NCI-H524 treated with DMSO at 0.1 percent for 48 hours (cell line): ENCODE measurements around the gene IPO13.

Experiments
- DNase-seq: peaks from one replicate; lab custom pipeline; 2025; lab: John Stamatoyannopoulos, UW

IPO13 gene

GRCh38 chr1:43946236-43947060 is at the start of gene IPO13:
IPO13 (plus strand) TSS chr1:43946950; CDS start chr1:43947601, 651 bp downstream.
- DNase-seq, result peak; percentile 61

GRCh38 chr1:43898981-43899380 is 47.8 kb upstream of the IPO13 start:
- no peak for DNase-seq

- no peak for DNase-seq
These were observed 46.4 kb upstream of the IPO13 start for GRCh38 chr1:43900386-43900785.

GRCh38 chr1:43901196-43901961 is 45.4 kb upstream of the IPO13 start:
- DNase-seq, result no peak

GRCh38 chr1:43902058-43902831 is 44.5 kb upstream of the IPO13 start:
- no peak for DNase-seq

GRCh38 chr1:43904660-43905551 is 41.8 kb upstream of the IPO13 start:
- no peak for DNase-seq

GRCh38 chr1:43908226-43908625 is 38.5 kb upstream of the IPO13 start:
- no peak for DNase-seq

GRCh38 chr1:43908858-43909257 is 37.9 kb upstream of the IPO13 start:
- DNase-seq, result no peak

GRCh38 chr1:43910343-43910742 is 36.4 kb upstream of the IPO13 start:
- DNase-seq, result no peak

GRCh38 chr1:43912607-43913006 is 34.1 kb upstream of the IPO13 start:
- no peak for DNase-seq

- no peak for DNase-seq
These were observed 33.7 kb upstream of the IPO13 start for GRCh38 chr1:43913051-43913501.

GRCh38 chr1:43913666-43914360 is 32.9 kb upstream of the IPO13 start:
- no peak for DNase-seq

- DNase-seq, result no peak
These were observed 31.9 kb upstream of the IPO13 start for GRCh38 chr1:43914576-43915525.

GRCh38 chr1:43919906-43920305 is 26.8 kb upstream of the IPO13 start:
- no peak for DNase-seq

GRCh38 chr1:43921022-43921421 is 25.7 kb upstream of the IPO13 start:
- DNase-seq, result no peak

GRCh38 chr1:43924516-43924915 is 22.2 kb upstream of the IPO13 start:
- no peak for DNase-seq

GRCh38 chr1:43925846-43926245 is 20.9 kb upstream of the IPO13 start:
- no peak for DNase-seq

GRCh38 chr1:43930168-43930948 is 16.4 kb upstream of the IPO13 start:
- DNase-seq, result no peak

GRCh38 chr1:43930949-43931275 is 15.8 kb upstream of the IPO13 start:
- DNase-seq, result no peak
